Prostate gland (tissue), 2 donors: Measurements from ENCODE around the gene HACD2. TPM values are rescaled to one million over a fixed set of nuclear protein-coding genes. Genes with fewer than 3 reads are reported as not detected.

Experiments used
- DNase-seq: peaks from one replicate; pipeline ENCODE4 v3.0.0-alpha.2; 2019; ENCODE audit warnings: low spot score
- H3K27ac ChIP-seq, 2 donors: fragments of 200-600 bp; sonication (generic); 2 replicates each; pipeline ENCODE4 v1.5.1; 2017 to 2019
- H3K27me3 ChIP-seq: fragments of 200-600 bp; sonication (generic); replicated peaks from 2 replicates; pipeline ENCODE4 v1.5.1; 2019; ENCODE audit not compliant: insufficient read depth
- H3K36me3 ChIP-seq, 2 donors: fragments of 200-600 bp; sonication (generic); 1 replicate in 1 of 2; 2 replicates in 1 of 2; pipeline versions ENCODE4 v1.5.1 to v1.8.1; 2017 to 2019
- H3K4me1 ChIP-seq: fragments of 200-600 bp; sonication (generic); replicated peaks from 2 replicates; pipeline ENCODE4 v1.5.1; 2019
- H3K4me3 ChIP-seq, 2 donors: fragments of 200-600 bp; sonication (generic); 2 replicates each; pipeline ENCODE4 v1.5.1; 2017 to 2019
- H3K9me3 ChIP-seq: fragments of 200-600 bp; sonication (generic); 2 replicates; pipeline ENCODE4 v1.5.1; 2017
- CTCF ChIP-seq, 4 experiments: fragments of 200-600 bp in 2 of 4; fragments of 450-650 bp in 2 of 4; sonication (generic) in 2 of 4; IDR thresholded peaks; 1 replicate in 3 of 4; 2 replicates in 1 of 4; pipeline ENCODE4 v1.5.1; 2016 to 2019; ENCODE audit warnings: antibody characterized with exemption in 4 of 4, mild to moderate bottlenecking in 2 of 4, moderate library complexity in 2 of 4
- POLR2A ChIP-seq: fragments of 450-650 bp; IDR thresholded peaks from one replicate; pipeline ENCODE4 v1.6.1; 2016; ENCODE audit warnings: antibody characterized with exemption, mild to moderate bottlenecking
- POLR2AphosphoS5 ChIP-seq: sonication (generic); formaldehyde crosslinking; IDR thresholded peaks from one replicate; pipeline ENCODE4 v1.6.1; 2017; ENCODE audit warnings: antibody characterized with exemption
- WGBS: methylation state at CpG from one replicate; pipeline ENCODE4 v1.1.5; 2018; 5-methylcytosine and 5-hydroxymethylcytosine counted together
- intact Hi-C: fragments of 100-400 bp; cut with DNase I; formaldehyde crosslinking; loops from one replicate; pipeline ENCODE4 v1.14.2; 2022
- total RNA-seq, 2 donors: library from RNA; depleted of rRNA; stranded (reverse); fragments of >200 nt; gene quantifications; one replicate each; pipeline ENCODE4 v1.1.0, GENCODE V29; 2016

HACD2 gene
- total RNA-seq, 2 donors from 2014 or later: 36.5 to 65.6 TPM

- no peaks in the 10 kb centered on the region for H3K36me3 ChIP-seq
- no peaks in the 10 kb centered on the region for H3K9me3 ChIP-seq
- DNase-seq: no peak
- H3K27ac ChIP-seq: no peak overlapping the region
- no peak overlapping the region for H3K4me3 ChIP-seq
- 78% methylated on average over 4 of the region's 4 CpGs for WGBS
- intact Hi-C loops: no loop called here
- H3K4me1 ChIP-seq: no peaks in the 10 kb centered on the region
- no peaks in the 10 kb centered on the region for H3K27me3 ChIP-seq
- TF ChIP-seq CTCF (IDR thresholded peaks at IDR 0.05) (no peak), POLR2A (no peak), POLR2AphosphoS5 (no peak)
Measured at GRCh38 chr3:123571264-123571972, 13.4 kb downstream of the HACD2 start.

- intact Hi-C loops: no loop called here
- H3K27ac ChIP-seq: no peak overlapping the region
Measured at GRCh38 chr3:123568875-123569274, 16.0 kb downstream of the HACD2 start.

GRCh38 chr3:123568034-123568433 lies 16.8 kb downstream of the HACD2 start:
- Histone ChIP-seq H3K27ac (no peak overlapping the region), H3K36me3 (no peaks in the 10 kb centered on the region), H3K4me3 (no peak overlapping the region), H3K4me1 (no peaks in the 10 kb centered on the region), H3K27me3 (no peaks in the 10 kb centered on the region), H3K9me3 (no peaks in the 10 kb centered on the region)
- intact Hi-C loops: no loop called here
- TF ChIP-seq CTCF (IDR thresholded peaks at IDR 0.05): no peak
- no peak for TF ChIP-seq POLR2A
- TF ChIP-seq POLR2AphosphoS5: no peak
- WGBS: 92% methylated on average over 7 of the region's 7 CpGs
- no peak for DNase-seq

More at GRCh38 chr3:123568875-123569274, 16.0 kb downstream of the HACD2 start:
- no peaks in the 10 kb centered on the region for H3K4me1 ChIP-seq
- no peak overlapping the region for H3K4me3 ChIP-seq
- TF ChIP-seq POLR2AphosphoS5 (no peak), POLR2A (no peak), CTCF (IDR thresholded peaks at IDR 0.05) (no peak)
- no peaks in the 10 kb centered on the region for H3K36me3 ChIP-seq
- H3K9me3 ChIP-seq: no peaks in the 10 kb centered on the region
- no peak for DNase-seq
- H3K27me3 ChIP-seq: no peaks in the 10 kb centered on the region

- DNase-seq: no peak
- TF ChIP-seq POLR2A (no peak), CTCF (IDR thresholded peaks at IDR 0.05) (no peak), POLR2AphosphoS5 (no peak)
- WGBS: 91% methylated on average over 6 of the region's 6 CpGs
- intact Hi-C loops: no loop called here
- no peaks in the 10 kb centered on the region for H3K36me3 ChIP-seq
- no peak overlapping the region for H3K4me3 ChIP-seq
- H3K27me3 ChIP-seq: no peaks in the 10 kb centered on the region
- no peak overlapping the region for H3K27ac ChIP-seq
- H3K9me3 ChIP-seq: no peaks in the 10 kb centered on the region
- H3K4me1 ChIP-seq: no peaks in the 10 kb centered on the region
Measured at GRCh38 chr3:123564056-123564455, 20.8 kb downstream of the HACD2 start.

- Histone ChIP-seq H3K4me1 (no peaks in the 10 kb centered on the region), H3K27ac (no peak overlapping the region), H3K27me3 (no peaks in the 10 kb centered on the region), H3K4me3 (no peak overlapping the region), H3K9me3 (no peaks in the 10 kb centered on the region), H3K36me3 (no peaks in the 10 kb centered on the region)
- WGBS: 98% methylated on average over 1 of the region's 1 CpG
- no peak for TF ChIP-seq POLR2AphosphoS5
- TF ChIP-seq POLR2A: no peak
- no peak for TF ChIP-seq CTCF (IDR thresholded peaks at IDR 0.05)
- intact Hi-C loops: no loop called here
- DNase-seq: no peak
Measured at GRCh38 chr3:123562547-123562946, 22.3 kb downstream of the HACD2 start.
